Neural cell (in vitro differentiated cells): ENCODE results near the gene IFNB1.

Source experiments
- EP300 ChIP-seq: fragments of 450-650 bp; conservative IDR thresholded peaks from 2 replicates; pipeline ENCODE4 v1.6.1; 2014; ENCODE audit warnings: antibody characterized with exemption, mild to moderate bottlenecking, moderate library complexity; ENCODE audit not compliant: poor library complexity, severe bottlenecking
- POLR2AphosphoS5 ChIP-seq: IDR thresholded peaks from 2 replicates; pipeline ENCODE4 v1.6.1; 2012
- SMC3 ChIP-seq: fragments of 450-650 bp; conservative IDR thresholded peaks from 2 replicates; pipeline ENCODE4 v1.6.1; 2014; ENCODE audit warnings: antibody characterized with exemption, mild to moderate bottlenecking, moderate library complexity; ENCODE audit not compliant: poor library complexity
- TAF1 ChIP-seq: IDR thresholded peaks from 2 replicates; pipeline ENCODE4 v1.6.1; 2012; ENCODE audit warnings: low read depth
- TF ChIP-seq, protein P1 (sequence below): fragments of 450-650 bp; IDR thresholded peaks from 2 replicates; pipeline ENCODE4 v1.5.1; 2014; ENCODE audit warnings: antibody characterized with exemption, mild to moderate bottlenecking, moderate library complexity; ENCODE audit not compliant: poor library complexity, severe bottlenecking

DNA sequence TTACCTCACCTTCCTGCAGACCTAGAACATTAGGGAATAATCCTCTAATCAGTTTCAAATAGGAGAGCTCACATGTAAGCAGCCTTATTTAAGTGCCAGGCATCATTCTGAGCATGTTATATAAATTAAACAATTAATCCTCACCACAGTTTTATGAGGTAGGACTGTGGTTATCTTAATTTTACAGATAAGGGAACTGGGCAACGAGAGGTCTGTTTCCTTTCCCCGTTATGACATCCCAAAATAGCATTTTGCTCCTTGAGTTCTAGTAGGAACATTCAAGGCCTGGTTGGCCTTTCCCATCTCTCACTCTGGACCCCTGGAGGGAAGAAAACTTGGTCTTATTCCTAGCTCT lies 19.1 kb upstream of the IFNB1 start:
- TF ChIP-seq, protein P1, sequence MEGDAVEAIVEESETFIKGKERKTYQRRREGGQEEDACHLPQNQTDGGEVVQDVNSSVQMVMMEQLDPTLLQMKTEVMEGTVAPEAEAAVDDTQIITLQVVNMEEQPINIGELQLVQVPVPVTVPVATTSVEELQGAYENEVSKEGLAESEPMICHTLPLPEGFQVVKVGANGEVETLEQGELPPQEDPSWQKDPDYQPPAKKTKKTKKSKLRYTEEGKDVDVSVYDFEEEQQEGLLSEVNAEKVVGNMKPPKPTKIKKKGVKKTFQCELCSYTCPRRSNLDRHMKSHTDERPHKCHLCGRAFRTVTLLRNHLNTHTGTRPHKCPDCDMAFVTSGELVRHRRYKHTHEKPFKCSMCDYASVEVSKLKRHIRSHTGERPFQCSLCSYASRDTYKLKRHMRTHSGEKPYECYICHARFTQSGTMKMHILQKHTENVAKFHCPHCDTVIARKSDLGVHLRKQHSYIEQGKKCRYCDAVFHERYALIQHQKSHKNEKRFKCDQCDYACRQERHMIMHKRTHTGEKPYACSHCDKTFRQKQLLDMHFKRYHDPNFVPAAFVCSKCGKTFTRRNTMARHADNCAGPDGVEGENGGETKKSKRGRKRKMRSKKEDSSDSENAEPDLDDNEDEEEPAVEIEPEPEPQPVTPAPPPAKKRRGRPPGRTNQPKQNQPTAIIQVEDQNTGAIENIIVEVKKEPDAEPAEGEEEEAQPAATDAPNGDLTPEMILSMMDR, result no peak
- TF ChIP-seq POLR2AphosphoS5 (no peak), SMC3 (no peak), TAF1 (no peak), EP300 (no peak)
